SK-N-DZ (cell line): ENCODE results near the gene SORD. TPM values are rescaled to one million over a fixed set of nuclear protein-coding genes. Genes with fewer than 3 reads are reported as not detected.
"Not testable (repeated sequence)": the region's sequence is repeated elsewhere in the genome, so short reads cannot be mapped to it uniquely, and the experiment has no call there.

Source experiments
- DNase-seq: peaks from one replicate; pipeline ENCODE4 v3.0.0-alpha.2; 2015; ENCODE audit warnings: low spot score
- polyA plus RNA-seq, 2 experiments: library from polyadenylated mRNA; depleted of rRNA; stranded (reverse); fragments of >200 nt; gene quantifications; 2 replicates each; pipeline ENCODE4 v1.2.3, GENCODE V29; 2014

The SORD gene
- polyA plus RNA-seq (2014; cell fraction: cytosol; rRNA removed): 93.6 and 108 TPM in 2 replicates
- 225 and 238 TPM in 2 replicates for polyA plus RNA-seq (2014; cell fraction: nucleus; rRNA removed)

- peak; percentile 92 for DNase-seq
These were observed at the start of gene SORD for GRCh38 chr15:45022871-45023658. TSS of gene SORD (plus strand) at chr15:45023195. CDS start at chr15:45023284, 89 bp downstream.

- DNase-seq: not testable (repeated sequence)
These were observed 46.8 kb upstream of the SORD start for GRCh38 chr15:44976183-44976582.

- not testable (repeated sequence) for DNase-seq
These were observed 45.2 kb upstream of the SORD start for GRCh38 chr15:44977781-44978180.

- not testable (repeated sequence) for DNase-seq
These were observed 43.2 kb upstream of the SORD start for GRCh38 chr15:44979617-44980339.

GRCh38 chr15:44984144-44984543 lies 38.9 kb upstream of the SORD start:
- peak; percentile 86 for DNase-seq

- not testable (repeated sequence) for DNase-seq
These were observed 36.5 kb upstream of the SORD start for GRCh38 chr15:44986346-44987055.

GRCh38 chr15:44987711-44988110 lies 35.3 kb upstream of the SORD start:
- DNase-seq: not testable (repeated sequence)

GRCh38 chr15:44988184-44988869 lies 34.7 kb upstream of the SORD start:
- DNase-seq: not testable (repeated sequence)

DNA sequence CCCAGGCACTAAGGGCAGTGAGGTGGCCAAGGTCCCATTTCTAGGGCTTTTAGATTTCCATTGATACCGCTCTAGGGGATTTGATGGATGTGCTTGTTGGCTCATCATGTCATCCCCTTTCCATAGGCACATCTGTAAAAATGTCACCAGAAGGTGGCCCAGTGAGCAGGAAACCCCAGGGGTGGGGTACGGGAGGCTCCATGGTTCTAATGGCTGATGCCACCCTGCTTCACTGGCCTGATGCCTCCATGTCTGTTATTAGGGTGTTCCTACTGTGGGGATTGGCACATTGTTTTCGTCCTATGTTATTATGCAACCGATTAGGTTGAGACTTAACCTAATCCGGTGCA lies 34.1 kb upstream of the SORD start:
- not testable (repeated sequence) for DNase-seq

- not testable (repeated sequence) for DNase-seq
These were observed 25.4 kb upstream of the SORD start for GRCh38 chr15:44997632-44998031.

- no peak for DNase-seq
These were observed 23.9 kb upstream of the SORD start for GRCh38 chr15:44999105-44999504.

- DNase-seq: not testable (repeated sequence)
These were observed 21.8 kb upstream of the SORD start for GRCh38 chr15:45001180-45001579.

GRCh38 chr15:45003731-45004410 lies 19.1 kb upstream of the SORD start:
- DNase-seq: not testable (repeated sequence)

DNA sequence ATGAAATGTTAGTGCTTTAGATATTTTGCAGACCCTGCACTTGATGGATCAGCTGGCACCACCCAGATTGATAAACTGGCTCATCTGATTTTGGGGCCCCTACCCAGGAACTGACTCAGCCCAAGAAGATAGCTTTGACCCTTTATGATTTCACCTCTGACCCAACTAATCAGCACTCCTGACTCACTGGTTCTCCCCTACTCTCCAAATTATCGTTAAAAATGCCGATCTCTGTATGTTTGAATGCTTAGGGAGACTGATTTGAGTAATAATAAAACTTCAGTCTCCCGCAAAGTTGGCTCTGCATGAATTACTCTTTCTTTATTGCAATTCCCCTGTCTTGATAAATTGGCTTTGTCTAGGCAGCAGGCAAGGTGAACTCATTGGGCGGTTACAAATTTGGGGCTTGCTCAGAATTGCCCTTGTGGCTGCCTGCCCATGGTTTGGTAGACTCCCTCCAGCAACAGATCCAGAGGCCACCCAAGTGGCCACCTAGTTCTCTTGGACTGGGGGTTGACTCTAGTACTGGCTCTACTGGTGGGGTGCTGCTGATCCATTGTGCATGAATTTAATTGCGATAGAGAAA lies 18.3 kb upstream of the SORD start:
- not testable (repeated sequence) for DNase-seq

DNA sequence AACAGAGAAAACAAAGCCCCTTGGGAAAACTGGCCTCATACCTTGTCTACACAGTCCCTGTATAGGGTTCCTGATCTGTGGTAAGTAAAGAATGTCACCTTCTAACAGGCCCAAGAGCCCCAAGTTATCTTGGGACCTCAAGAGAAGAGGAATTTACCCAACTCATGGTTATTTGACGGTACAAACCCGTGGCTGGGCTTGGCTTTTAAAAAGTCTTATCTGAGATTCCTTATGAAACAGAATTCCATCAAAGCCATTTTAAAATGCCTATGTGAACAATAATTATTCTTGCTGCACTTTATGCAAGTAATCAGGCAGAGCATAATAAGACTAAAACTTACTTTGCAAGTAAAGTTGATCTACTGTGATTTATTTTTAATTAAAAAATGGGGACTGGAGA lies 13.9 kb upstream of the SORD start:
- no peak for DNase-seq

DNA sequence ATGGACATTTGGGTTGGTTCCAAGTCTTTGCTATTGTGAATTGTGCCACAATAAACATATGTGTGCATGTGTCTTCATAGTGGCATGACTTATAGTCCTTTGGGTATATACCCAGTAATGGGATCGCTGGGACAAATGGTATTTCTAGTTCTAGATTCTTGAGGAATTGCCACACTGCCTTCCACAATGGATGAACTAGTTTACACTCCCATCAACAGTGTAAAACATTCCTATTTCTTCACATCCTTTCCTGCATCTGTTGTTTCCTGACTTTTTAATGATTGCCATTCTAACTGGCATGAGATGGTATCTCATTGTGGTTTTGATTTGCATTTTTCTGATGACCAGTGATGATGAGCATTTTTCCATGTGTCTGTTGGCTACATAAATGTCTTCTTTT lies 7.9 kb upstream of the SORD start:
- DNase-seq: not testable (repeated sequence)

DNA sequence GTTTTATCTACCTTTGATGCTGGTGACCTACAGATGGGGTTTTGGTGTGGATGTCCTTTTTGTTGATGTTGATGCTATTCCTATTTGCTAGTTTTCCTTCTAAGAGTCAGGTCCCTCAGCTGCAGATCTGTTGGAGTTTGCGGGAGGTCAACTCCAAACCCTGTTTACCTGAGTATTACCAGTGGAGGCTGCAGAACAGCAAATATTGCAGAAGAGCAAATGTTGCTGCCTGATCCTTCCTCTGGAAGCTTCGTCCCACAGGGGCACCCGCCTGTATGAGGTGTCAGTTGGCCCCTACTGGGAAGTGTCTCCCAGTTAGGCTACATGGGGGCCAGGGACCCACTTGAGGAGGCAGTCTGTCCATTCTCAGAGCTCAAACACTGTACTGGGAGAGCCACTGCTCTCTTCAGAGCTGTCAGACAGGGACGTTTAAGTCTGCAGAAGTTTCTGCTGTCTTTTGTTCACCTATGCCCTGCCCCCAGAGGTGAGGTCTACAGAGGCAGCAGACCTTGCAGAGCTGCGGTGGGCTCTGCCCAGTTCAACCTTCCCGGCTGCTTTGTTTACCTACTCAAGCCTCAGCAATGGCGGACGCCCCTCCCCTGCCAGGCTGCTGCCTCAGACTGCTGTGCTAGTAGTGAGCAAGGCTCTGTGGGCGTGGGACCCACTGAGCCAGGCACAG lies 2.6 kb upstream of the SORD start:
- DNase-seq: not testable (repeated sequence)

- not testable (repeated sequence) for DNase-seq
These were observed 2.1 kb upstream of the SORD start for GRCh38 chr15:45020901-45021259.

- DNase-seq: no peak
These were observed 1.6 kb upstream of the SORD start for GRCh38 chr15:45021348-45021747.

DNA sequence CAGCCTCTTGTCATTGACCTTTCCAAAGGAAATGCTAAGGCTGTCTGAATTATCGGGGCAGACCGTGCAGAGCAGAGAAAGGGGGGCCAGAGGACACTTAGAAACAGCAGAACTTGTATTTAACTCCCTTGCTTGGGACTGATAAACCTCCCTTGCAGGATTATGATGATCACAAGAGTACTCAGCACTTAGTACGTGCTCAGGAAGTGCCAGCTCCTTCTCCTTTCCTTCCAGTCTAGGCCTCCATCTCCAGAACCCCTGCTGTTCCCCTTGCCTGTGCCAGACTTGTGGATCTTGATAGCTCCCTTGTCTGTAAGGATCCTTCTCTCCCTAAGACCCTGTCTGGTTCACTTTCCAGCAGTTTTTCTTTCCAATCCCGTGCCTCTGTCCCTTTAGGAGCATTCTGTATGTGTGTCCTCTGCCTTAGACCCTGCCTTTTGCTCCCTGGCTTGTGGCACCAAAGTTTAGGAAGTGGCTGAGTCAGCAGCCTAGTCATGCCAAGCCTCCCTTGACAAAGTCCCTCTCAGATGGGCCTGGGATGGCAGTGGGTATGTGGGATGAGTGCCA lies 747 bp downstream of the SORD start:
- no peak for DNase-seq
